K562 (cell line): ENCODE data around the gene MAN1B1. TPM values are rescaled to one million over a fixed set of nuclear protein-coding genes. Genes with fewer than 3 reads are reported as not detected.
A peak's percentile ranks its signal among the peaks of the same experiment; 100 is the strongest.
"Not testable (repeated sequence)": the region's sequence is repeated elsewhere in the genome, so short reads cannot be mapped to it uniquely, and the experiment has no call there.

Source experiments
- ATAC-seq: fragments of 200-7000 bp; cut with Tn5 transposase; 3 replicates; pipeline ENCODE4 v1.9.1; 2020; ENCODE audit warnings: moderate library complexity
- BruUV-seq: library from RNA; stranded (reverse); fragments of 400-500 nt; replicated peaks from 2 replicates; lab custom pipeline; 2021; lab: Mats Ljungman, UMichigan
- CTCF ChIA-PET: fragments of 300-600 bp; formaldehyde crosslinking; extraction: SDS; loops from one replicate; lab custom pipeline; 2021; ENCODE audit warnings: low intra/inter-chr PET ratio; lab: Yijun Ruan, JAX
- POLR2A ChIA-PET: fragments of 300-600, 350-650 bp; sonication (Branson Sonifier 250); formaldehyde crosslinking; extraction: SDS; loops from one replicate; lab custom pipeline; 2021; ENCODE audit warnings: antibody characterized with exemption, inconsistent platforms; lab: Yijun Ruan, JAX
- DNase-seq, 4 experiments: peaks; one replicate each; pipeline versions ENCODE4 v3.0.0 to v3.0.0-alpha.2; 2011 to 2018; ENCODE audit warnings: low spot score in 3 of 4, mixed read lengths in 3 of 4; ENCODE audit errors: extremely low read depth in 1 of 4
- FAIRE-seq: peaks from 2 replicates; lab custom pipeline; 2011; peaks lifted over from hg19 to GRCh38; lab: Jason Lieb, UNC
- H2AFZ ChIP-seq: 2 replicates; pipeline ENCODE4 v1.6.0; 2011; ENCODE audit warnings: low read depth, low read length, control low read depth, inconsistent platforms
- H3K27ac ChIP-seq: fragments of 200-600 bp; 3 replicates; pipeline ENCODE4 v1.8.0; 2011; ENCODE audit warnings: low read depth, mild to moderate bottlenecking, control low read depth, inconsistent platforms, low read length, moderate library complexity, mixed read lengths; ENCODE audit errors: extremely low read depth
- H3K27me3 ChIP-seq, 2 experiments: fragments of 300-600 bp in 1 of 2; 2 replicates in 1 of 2; 3 replicates in 1 of 2; pipeline versions ENCODE4 v1.6.0 to v1.8.0; 2011; ENCODE audit warnings: inconsistent platforms in 2 of 2, low read length in 2 of 2, mild to moderate bottlenecking in 1 of 2, mixed read lengths in 1 of 2, moderate library complexity in 1 of 2; ENCODE audit not compliant: control insufficient read depth in 2 of 2, insufficient read depth in 2 of 2
- H3K36me3 ChIP-seq: fragments of 300-600 bp; 3 replicates; pipeline ENCODE4 v1.8.0; 2011; ENCODE audit warnings: mild to moderate bottlenecking, low read length, inconsistent platforms; ENCODE audit not compliant: control insufficient read depth, insufficient read depth
- H3K4me1 ChIP-seq, 2 experiments: fragments of 200-600 bp in 1 of 2; replicated peaks in 1 of 2; 2 replicates in 1 of 2; 3 replicates in 1 of 2; pipeline versions ENCODE4 v1.5.1 to v1.8.0; 2011; ENCODE audit warnings: inconsistent platforms in 2 of 2, low read length in 2 of 2, mild to moderate bottlenecking in 1 of 2, mixed read lengths in 1 of 2, moderate library complexity in 1 of 2; ENCODE audit not compliant: control insufficient read depth in 2 of 2, insufficient read depth in 2 of 2
- H3K4me2 ChIP-seq: 2 replicates; pipeline ENCODE4 v1.6.1; 2011; ENCODE audit warnings: low read length, control low read depth, inconsistent platforms, mixed read lengths; ENCODE audit not compliant: insufficient read depth
- H3K4me3 ChIP-seq: fragments of 200-600 bp; sonication (generic), shearing (Covaris generic); 2 replicates; pipeline ENCODE4 v1.5.1; 2016; ENCODE audit warnings: control low read depth, inconsistent platforms
- H3K79me2 ChIP-seq: fragments of 200-600 bp; 3 replicates; pipeline ENCODE4 v1.8.0; 2011; ENCODE audit warnings: low read length, inconsistent platforms; ENCODE audit not compliant: control insufficient read depth, insufficient read depth
- H3K9ac ChIP-seq, 2 experiments: 2 replicates each; pipeline versions ENCODE4 v1.6.0 to v1.6.1; 2011; ENCODE audit warnings: low read depth in 2 of 2, low read length in 2 of 2, control low read depth in 1 of 2, inconsistent platforms in 1 of 2, mild to moderate bottlenecking in 1 of 2, mixed read lengths in 1 of 2; ENCODE audit not compliant: insufficient read depth in 1 of 2
- H3K9me1 ChIP-seq: one replicate; pipeline ENCODE4 v1.6.0; 2011; ENCODE audit warnings: inconsistent platforms, mild to moderate bottlenecking, low read length, moderate library complexity; ENCODE audit not compliant: control insufficient read depth, insufficient read depth
- H3K9me3 ChIP-seq: replicated peaks from 2 replicates; pipeline ENCODE4 v1.5.1; 2011; ENCODE audit warnings: low read depth, low read length, inconsistent platforms; ENCODE audit not compliant: control insufficient read depth, insufficient read depth
- H4K20me1 ChIP-seq: replicated peaks from 2 replicates; pipeline ENCODE4 v1.6.1; 2011; ENCODE audit warnings: low read length, inconsistent platforms, mixed read lengths; ENCODE audit not compliant: control insufficient read depth, insufficient read depth
- CEBPB ChIP-seq: fragments of 450-650 bp; IDR thresholded peaks from 2 replicates; pipeline ENCODE4 v1.6.1; 2016; ENCODE audit warnings: missing genetic modification characterization, missing compliant biosample characterization
- SRSF1 ChIP-seq: fragments of 200-400 bp; formaldehyde crosslinking; IDR thresholded peaks from 2 replicates; pipeline ENCODE4 v1.6.1; 2017; ENCODE audit warnings: mild to moderate bottlenecking, low read depth, low read length, moderate library complexity
- WGBS: fragments of 100-300 bp; shearing (Covaris generic); methylation state at CpG from one replicate; pipeline ENCODE4 v1.1.6; 2016; ENCODE audit warnings: low coverage, mixed read lengths; ENCODE audit not compliant: insufficient coverage; ENCODE audit errors: missing lambda C conversion rate; 5-methylcytosine and 5-hydroxymethylcytosine counted together
- in situ Hi-C: fragments of 300-500 bp; cut with MboI; formaldehyde crosslinking; loops from 4 replicates; pipeline ENCODE4 v1.15.0; 2018; ENCODE audit warnings: inconsistent platforms, mixed read lengths
- intact Hi-C: fragments of 100-400 bp; cut with micrococcal nuclease; formaldehyde crosslinking; loops from 2 replicates; pipeline ENCODE4 v1.14.2; 2022
- polyA plus RNA-seq, 8 experiments: library from polyadenylated mRNA; depleted of rRNA in 4 of 8; stranded (reverse) in 5 of 8; unstranded in 3 of 8; fragments of >200 nt; fragmentation: Nextera tagmentation in 2 of 8; fragmentation: Illumina TruSeq in 1 of 8; extraction: Ambion mirVana in 2 of 8; extraction: Trizol in 1 of 8; gene quantifications; 2 replicates each; pipeline versions ENCODE4 v1.2.1 to v1.2.3, GENCODE V29; 2011 to 2014; ENCODE audit warnings: inconsistent platforms in 1 of 8, missing spikeins in 1 of 8
- total RNA-seq, 7 experiments: library from RNA; depleted of rRNA in 6 of 7; stranded (reverse); fragments of >200 nt in 6 of 7; fragmentation: Illumina TruSeq in 2 of 7; extraction: Trizol in 2 of 7; gene quantifications; 2 replicates each; pipeline versions ENCODE4 v1.2.1 to v1.2.3, GENCODE V29; 2011 to 2021; ENCODE audit warnings: low replicate concordance in 1 of 7

MAN1B1 gene
- total and polyA plus RNA-seq, 9 of the 15 experiments (the other 6 are each of a cell fraction or from before 2014, with no cell fraction given): 0.55 to 36.6 (median 27.3) TPM

GRCh38 chr9:137117269-137117731, 30.5 kb downstream of the MAN1B1 start (continued):
- no peak for TF ChIP-seq SRSF1

DNA sequence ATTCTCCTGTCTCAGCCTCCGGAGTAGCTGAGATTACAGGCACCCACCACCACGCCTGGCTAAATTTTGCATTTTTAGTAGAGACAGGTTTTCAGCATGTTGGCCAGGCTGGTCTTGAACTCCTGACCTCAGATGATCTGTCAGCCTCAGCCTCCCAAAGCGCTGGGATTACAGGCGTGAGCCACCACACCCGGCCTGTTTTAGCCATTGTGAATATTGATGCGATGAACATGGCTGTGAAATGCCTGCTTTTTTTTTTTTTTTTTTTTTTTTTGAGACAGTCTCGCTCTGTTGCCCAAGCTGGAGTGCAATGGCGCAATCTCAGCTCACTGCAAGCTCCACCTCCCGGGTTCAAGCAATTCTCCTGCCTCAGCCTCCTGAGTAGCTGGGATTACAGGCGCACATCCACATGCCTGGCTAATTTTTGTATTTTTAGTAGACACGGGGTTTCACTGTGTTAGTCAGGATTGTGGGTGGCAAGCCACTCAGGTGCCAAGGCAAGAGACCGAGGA, 31.4 kb downstream of the MAN1B1 start:
- H3K9me1 ChIP-seq, FAIRE-seq, H3K9ac ChIP-seq, H3K4me2 ChIP-seq, BruUV-seq, DNase-seq, CTCF ChIA-PET, H3K27ac ChIP-seq, H3K27me3 ChIP-seq, H3K9me3 ChIP-seq, ATAC-seq, H2AFZ ChIP-seq, in situ Hi-C loops, H3K36me3 ChIP-seq, H4K20me1 ChIP-seq, H3K4me3 ChIP-seq: not testable (repeated sequence)
- H3K4me1 ChIP-seq: peaks cover 26 to 46% of the 10 kb centered on the region in 2 experiments
- intact Hi-C loops: loop anchor here (2.0 to 5.0 kb wide), 2 partner anchors 66 to 109 kb away; partner anchors contain the start of genes ENTPD2 and RNF224
- H3K79me2 ChIP-seq: peaks cover 20% of the 10 kb centered on the region
- POLR2A ChIA-PET: interaction anchor here (1.0 to 1.1 kb wide), 2 partner anchors 10 to 109 kb away, joined by 3 read pairs; partner anchors contain the start of gene RNF224
- 80% methylated on average over 9 of the region's 12 CpGs for WGBS
- peak; percentile 47 for TF ChIP-seq CEBPB (tag)
